Femur (tissue), 1 donor: ENCODE data around the gene ZNF280A.
A peak's percentile ranks its signal among the peaks of the same experiment; 100 is the strongest.

ENCODE experiments used
- DNase-seq: peaks from one replicate; pipeline ENCODE4 v3.0.0-alpha.2; 2017

ZNF280A gene

DNA sequence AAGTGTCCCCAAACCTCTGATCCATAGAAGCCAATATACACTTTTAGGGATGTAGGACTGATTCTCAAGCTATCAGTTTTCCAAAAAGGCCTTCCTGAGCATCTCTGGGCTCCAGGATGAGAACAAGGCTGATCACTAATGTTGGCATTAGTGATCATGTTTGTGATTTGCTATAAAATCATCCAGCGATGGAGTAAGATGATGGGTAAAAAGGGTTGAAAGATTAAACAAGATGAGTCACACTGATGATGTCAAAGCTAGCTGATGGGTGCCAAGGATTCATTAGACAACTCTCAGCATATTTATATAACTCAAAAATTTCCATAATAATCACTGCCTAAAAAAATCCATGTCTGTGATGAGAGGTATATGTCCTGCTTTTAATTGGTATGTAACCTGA is 54.3 kb downstream of the ZNF280A start:
- DNase-seq = no peak

- DNase-seq = no peak
Measured at GRCh38 chr22:22465094-22465602, 54.9 kb downstream of the ZNF280A start.

GRCh38 chr22:22464541-22465054 is 55.5 kb downstream of the ZNF280A start:
- DNase-seq = no peak

DNA sequence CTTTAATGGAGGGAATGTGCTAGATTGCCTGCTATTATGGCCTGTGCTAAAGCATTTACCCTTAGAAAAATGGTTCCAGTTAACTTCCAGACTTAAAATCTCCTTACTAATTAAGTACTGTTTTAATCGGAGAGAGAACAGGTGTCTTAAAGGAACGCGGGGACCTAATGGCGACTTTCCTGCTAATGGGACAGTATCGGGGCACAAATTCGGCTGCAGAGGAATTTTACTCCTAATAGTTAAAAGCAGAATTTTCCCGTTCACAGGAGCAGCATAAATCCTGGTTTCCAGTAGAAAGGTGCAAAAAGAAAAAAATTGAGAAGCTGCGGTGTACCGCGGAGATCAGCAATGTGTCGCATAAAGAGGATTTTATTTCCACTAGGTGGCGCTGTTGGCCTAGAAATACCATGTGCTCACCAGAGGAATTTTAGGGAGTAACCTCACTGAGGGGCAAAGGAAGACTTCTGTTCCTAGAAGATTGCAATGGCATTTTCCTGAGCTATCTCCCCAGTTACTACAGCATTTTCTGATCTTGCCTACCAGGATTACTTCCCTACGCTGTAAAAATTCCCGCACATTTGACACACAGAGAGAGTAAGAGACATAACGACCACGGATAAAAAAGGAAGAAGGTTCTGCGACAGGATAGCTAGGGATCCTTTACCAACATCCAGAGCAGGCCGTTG is 56.1 kb downstream of the ZNF280A start:
- DNase-seq = peak; percentile 57
